Measurements from ENCODE around the gene THSD4.

GRCh38 chr15:71334434-71334833, 219.2 kb downstream of the THSD4 start:
- TF ChIP-seq CTCF (conservative IDR thresholded peaks at IDR 0.05 in 1 of 2, IDR thresholded peaks at IDR 0.05 in 1 of 2; ENCODE audit: extremely low read depth in 1 of 2, insufficient read depth in 1 of 2, low read depth in 1 of 2, low read length in 2 of 2) = no peak
- no peak for TF ChIP-seq EZH2 (IDR thresholded peaks at IDR 0.05; ENCODE audit: borderline replicate concordance, low read length)
